Liver (tissue), 9 donors: ENCODE data around the gene SEPTIN2. TPM values are rescaled to one million over a fixed set of nuclear protein-coding genes. Genes with fewer than 3 reads are reported as not detected.

Experiments
- DNase-seq: peaks from one replicate; pipeline ENCODE4 v3.0.0-alpha.2; 2017; ENCODE audit warnings: low spot score
- H3K27ac ChIP-seq, 2 donors: one replicate each; pipeline ENCODE4 v1.7.0; 2013; ENCODE audit warnings: inconsistent platforms in 2 of 2, low read length in 2 of 2, control low read depth in 1 of 2, low read depth in 1 of 2, mild to moderate bottlenecking in 1 of 2
- H3K27me3 ChIP-seq, 4 donors: one replicate each; pipeline versions ENCODE4 v1.6.1 to v1.7.0; 2013; ENCODE audit warnings: low read length in 3 of 4, inconsistent platforms in 1 of 4, mild to moderate bottlenecking in 1 of 4, moderate library complexity in 1 of 4; ENCODE audit not compliant: control insufficient read depth in 4 of 4, insufficient read depth in 4 of 4
- H3K36me3 ChIP-seq, 4 donors: one replicate each; pipeline versions ENCODE4 v1.6.1 to v1.7.0; 2013; ENCODE audit warnings: low read length in 3 of 4, mild to moderate bottlenecking in 3 of 4, low read depth in 1 of 4, moderate library complexity in 1 of 4; ENCODE audit not compliant: control insufficient read depth in 4 of 4, insufficient read depth in 3 of 4
- H3K4me1 ChIP-seq, 4 donors: one replicate each; pipeline versions ENCODE4 v1.6.1 to v1.7.0; 2013; ENCODE audit warnings: low read length in 3 of 4, mild to moderate bottlenecking in 3 of 4, moderate library complexity in 1 of 4; ENCODE audit not compliant: control insufficient read depth in 4 of 4, insufficient read depth in 4 of 4
- H3K4me3 ChIP-seq, 3 donors: one replicate each; pipeline versions ENCODE4 v1.6.1 to v1.7.0; 2013; ENCODE audit warnings: low read length in 3 of 3, control low read depth in 1 of 3, low read depth in 1 of 3, mild to moderate bottlenecking in 1 of 3
- H3K9ac ChIP-seq, 2 donors: one replicate each; pipeline ENCODE4 v1.7.0; 2013; ENCODE audit warnings: low read length in 2 of 2, mild to moderate bottlenecking in 2 of 2, moderate library complexity in 2 of 2, control low read depth in 1 of 2, low read depth in 1 of 2
- H3K9me3 ChIP-seq, 4 donors: one replicate each; pipeline versions ENCODE4 v1.6.1 to v1.7.0; 2013; ENCODE audit warnings: low read length in 3 of 4; ENCODE audit not compliant: control insufficient read depth in 4 of 4
- EGR1 ChIP-seq, 2 donors: IDR thresholded peaks; 2 replicates each; pipeline ENCODE4 v1.6.1; 2016 to 2018; ENCODE audit warnings: antibody characterized with exemption in 2 of 2, low read depth in 2 of 2
- FOXA1 ChIP-seq: IDR thresholded peaks from 2 replicates; pipeline ENCODE4 v1.6.1; 2016; ENCODE audit warnings: antibody characterized with exemption
- FOXA2 ChIP-seq: IDR thresholded peaks from 2 replicates; pipeline ENCODE4 v1.6.1; 2016; ENCODE audit warnings: antibody characterized with exemption
- GABPA ChIP-seq, 2 donors: IDR thresholded peaks in 1 of 2; conservative IDR thresholded peaks in 1 of 2; 2 replicates each; pipeline ENCODE4 v1.6.1; 2016; ENCODE audit warnings: antibody characterized with exemption in 2 of 2, mild to moderate bottlenecking in 1 of 2, moderate library complexity in 1 of 2
- HNF4G ChIP-seq: IDR thresholded peaks from 2 replicates; pipeline ENCODE4 v1.6.1; 2016; ENCODE audit warnings: antibody characterized with exemption
- NR2F2 ChIP-seq: IDR thresholded peaks from 2 replicates; pipeline ENCODE4 v1.6.1; 2016; ENCODE audit warnings: antibody characterized with exemption
- RAD21 ChIP-seq, 2 donors: IDR thresholded peaks; 2 replicates each; pipeline ENCODE4 v1.6.1; 2016; ENCODE audit warnings: antibody characterized with exemption in 2 of 2, mild to moderate bottlenecking in 2 of 2
- RXRA ChIP-seq, 2 donors: IDR thresholded peaks; 2 replicates each; pipeline ENCODE4 v1.6.1; 2017 to 2018; ENCODE audit warnings: antibody characterized with exemption in 2 of 2, mild to moderate bottlenecking in 1 of 2
- SP1 ChIP-seq: IDR thresholded peaks from 2 replicates; pipeline ENCODE4 v1.6.1; 2018; ENCODE audit warnings: antibody characterized with exemption, mild to moderate bottlenecking
- TAF1 ChIP-seq: conservative IDR thresholded peaks from 2 replicates; pipeline ENCODE4 v1.6.1; 2016; ENCODE audit warnings: antibody characterized with exemption, mild to moderate bottlenecking
- WGBS: extraction: QIAGEN DNeasy Blood & Tissue Kit; methylation state at CpG from one replicate; pipeline ENCODE4 v1.1.7; 2013; 5-methylcytosine and 5-hydroxymethylcytosine counted together
- polyA plus RNA-seq, 2 donors: library from polyadenylated mRNA; stranded (reverse) in 1 of 2; unstranded in 1 of 2; fragments of 200-250 nt in 1 of 2; fragments of >200 nt in 1 of 2; fragmentation: Nextera tagmentation in 1 of 2; extraction: Ambion mirVana in 1 of 2; gene quantifications; one replicate each; pipeline versions ENCODE4 v1.2.1 to v1.2.3, GENCODE V29; 2013 to 2015
- total RNA-seq, 2 donors: library from RNA; depleted of rRNA; stranded (reverse); fragments of >200 nt; gene quantifications; one replicate each; pipeline ENCODE4 v1.2.3, GENCODE V29; 2014
- TF ChIP-seq, protein P1 (sequence below): IDR thresholded peaks from 2 replicates; pipeline ENCODE4 v1.6.1; 2016; ENCODE audit warnings: antibody characterized with exemption
- TF ChIP-seq, protein P2 (sequence below): IDR thresholded peaks from 2 replicates; pipeline ENCODE4 v1.6.1; 2016; ENCODE audit warnings: antibody characterized with exemption, mild to moderate bottlenecking
- TF ChIP-seq, protein P3 (sequence below): IDR thresholded peaks from 2 replicates; pipeline ENCODE4 v1.6.1; 2016; ENCODE audit warnings: antibody characterized with exemption
- TF ChIP-seq, protein P4 (sequence below): IDR thresholded peaks from 2 replicates; pipeline ENCODE4 v1.6.1; 2016; ENCODE audit warnings: antibody characterized with exemption
- donor health status: healthy.
- donor health status: healthy.
- donor health status: healthy.
- donor health status: healthy.
- donor health status: healthy.

The SEPTIN2 gene
- total and polyA plus RNA-seq, 4 donors = 63.7 to 147 (median 96.9) TPM

DNA sequence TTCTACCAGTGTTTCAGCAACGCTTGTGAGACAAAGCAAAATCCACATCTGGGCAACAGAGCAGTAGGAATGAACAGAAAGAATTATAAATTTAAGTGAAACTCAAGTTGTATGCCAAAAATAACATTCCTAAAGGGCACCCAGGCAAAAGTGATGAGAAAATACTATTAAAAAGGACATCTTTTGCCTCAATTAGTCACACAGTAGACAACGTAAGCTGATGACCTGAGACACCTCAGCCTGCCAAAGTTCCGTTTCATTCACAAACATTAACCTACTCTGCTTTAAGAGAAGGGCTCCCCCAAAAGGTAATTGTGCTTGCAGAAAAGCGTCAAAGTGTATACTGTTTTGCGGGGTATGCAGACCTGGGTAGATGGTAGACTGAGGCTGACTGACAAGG lies 7.5 kb upstream of the SEPTIN2 start:
- WGBS = 70% methylated on average over 5 of the region's 5 CpGs
- H3K27me3 ChIP-seq = no peaks in the 10 kb centered on the region
- no peak for DNase-seq
- H3K9me3 ChIP-seq = no peaks in the 10 kb centered on the region
- peaks cover 3 to 51% (median 38%) of the 10 kb centered on the region in 4 donors for H3K4me1 ChIP-seq
- TF ChIP-seq, protein P1, sequence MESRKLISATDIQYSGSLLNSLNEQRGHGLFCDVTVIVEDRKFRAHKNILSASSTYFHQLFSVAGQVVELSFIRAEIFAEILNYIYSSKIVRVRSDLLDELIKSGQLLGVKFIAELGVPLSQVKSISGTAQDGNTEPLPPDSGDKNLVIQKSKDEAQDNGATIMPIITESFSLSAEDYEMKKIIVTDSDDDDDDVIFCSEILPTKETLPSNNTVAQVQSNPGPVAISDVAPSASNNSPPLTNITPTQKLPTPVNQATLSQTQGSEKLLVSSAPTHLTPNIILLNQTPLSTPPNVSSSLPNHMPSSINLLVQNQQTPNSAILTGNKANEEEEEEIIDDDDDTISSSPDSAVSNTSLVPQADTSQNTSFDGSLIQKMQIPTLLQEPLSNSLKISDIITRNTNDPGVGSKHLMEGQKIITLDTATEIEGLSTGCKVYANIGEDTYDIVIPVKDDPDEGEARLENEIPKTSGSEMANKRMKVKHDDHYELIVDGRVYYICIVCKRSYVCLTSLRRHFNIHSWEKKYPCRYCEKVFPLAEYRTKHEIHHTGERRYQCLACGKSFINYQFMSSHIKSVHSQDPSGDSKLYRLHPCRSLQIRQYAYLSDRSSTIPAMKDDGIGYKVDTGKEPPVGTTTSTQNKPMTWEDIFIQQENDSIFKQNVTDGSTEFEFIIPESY = no peak
- no peak for TF ChIP-seq FOXA1
- TF ChIP-seq RAD21 (IDR thresholded peaks at IDR 0.05) = no peak
- TF ChIP-seq, protein P2, sequence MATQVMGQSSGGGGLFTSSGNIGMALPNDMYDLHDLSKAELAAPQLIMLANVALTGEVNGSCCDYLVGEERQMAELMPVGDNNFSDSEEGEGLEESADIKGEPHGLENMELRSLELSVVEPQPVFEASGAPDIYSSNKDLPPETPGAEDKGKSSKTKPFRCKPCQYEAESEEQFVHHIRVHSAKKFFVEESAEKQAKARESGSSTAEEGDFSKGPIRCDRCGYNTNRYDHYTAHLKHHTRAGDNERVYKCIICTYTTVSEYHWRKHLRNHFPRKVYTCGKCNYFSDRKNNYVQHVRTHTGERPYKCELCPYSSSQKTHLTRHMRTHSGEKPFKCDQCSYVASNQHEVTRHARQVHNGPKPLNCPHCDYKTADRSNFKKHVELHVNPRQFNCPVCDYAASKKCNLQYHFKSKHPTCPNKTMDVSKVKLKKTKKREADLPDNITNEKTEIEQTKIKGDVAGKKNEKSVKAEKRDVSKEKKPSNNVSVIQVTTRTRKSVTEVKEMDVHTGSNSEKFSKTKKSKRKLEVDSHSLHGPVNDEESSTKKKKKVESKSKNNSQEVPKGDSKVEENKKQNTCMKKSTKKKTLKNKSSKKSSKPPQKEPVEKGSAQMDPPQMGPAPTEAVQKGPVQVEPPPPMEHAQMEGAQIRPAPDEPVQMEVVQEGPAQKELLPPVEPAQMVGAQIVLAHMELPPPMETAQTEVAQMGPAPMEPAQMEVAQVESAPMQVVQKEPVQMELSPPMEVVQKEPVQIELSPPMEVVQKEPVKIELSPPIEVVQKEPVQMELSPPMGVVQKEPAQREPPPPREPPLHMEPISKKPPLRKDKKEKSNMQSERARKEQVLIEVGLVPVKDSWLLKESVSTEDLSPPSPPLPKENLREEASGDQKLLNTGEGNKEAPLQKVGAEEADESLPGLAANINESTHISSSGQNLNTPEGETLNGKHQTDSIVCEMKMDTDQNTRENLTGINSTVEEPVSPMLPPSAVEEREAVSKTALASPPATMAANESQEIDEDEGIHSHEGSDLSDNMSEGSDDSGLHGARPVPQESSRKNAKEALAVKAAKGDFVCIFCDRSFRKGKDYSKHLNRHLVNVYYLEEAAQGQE = no peak
- TF ChIP-seq, protein P3, sequence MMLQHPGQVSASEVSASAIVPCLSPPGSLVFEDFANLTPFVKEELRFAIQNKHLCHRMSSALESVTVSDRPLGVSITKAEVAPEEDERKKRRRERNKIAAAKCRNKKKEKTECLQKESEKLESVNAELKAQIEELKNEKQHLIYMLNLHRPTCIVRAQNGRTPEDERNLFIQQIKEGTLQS = no peak
- TF ChIP-seq, protein P4, sequence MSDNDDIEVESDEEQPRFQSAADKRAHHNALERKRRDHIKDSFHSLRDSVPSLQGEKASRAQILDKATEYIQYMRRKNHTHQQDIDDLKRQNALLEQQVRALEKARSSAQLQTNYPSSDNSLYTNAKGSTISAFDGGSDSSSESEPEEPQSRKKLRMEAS = no peak
- TF ChIP-seq HNF4G = no peak
- TF ChIP-seq TAF1 = no peak
- TF ChIP-seq EGR1 (IDR thresholded peaks at IDR 0.05; ENCODE audit: low read depth in 2 of 2) = no peak
- no peak overlapping the region for H3K9ac ChIP-seq
- H3K4me3 ChIP-seq = no peak overlapping the region
- H3K27ac ChIP-seq = no peak overlapping the region
- H3K36me3 ChIP-seq = no peaks in the 10 kb centered on the region

DNA sequence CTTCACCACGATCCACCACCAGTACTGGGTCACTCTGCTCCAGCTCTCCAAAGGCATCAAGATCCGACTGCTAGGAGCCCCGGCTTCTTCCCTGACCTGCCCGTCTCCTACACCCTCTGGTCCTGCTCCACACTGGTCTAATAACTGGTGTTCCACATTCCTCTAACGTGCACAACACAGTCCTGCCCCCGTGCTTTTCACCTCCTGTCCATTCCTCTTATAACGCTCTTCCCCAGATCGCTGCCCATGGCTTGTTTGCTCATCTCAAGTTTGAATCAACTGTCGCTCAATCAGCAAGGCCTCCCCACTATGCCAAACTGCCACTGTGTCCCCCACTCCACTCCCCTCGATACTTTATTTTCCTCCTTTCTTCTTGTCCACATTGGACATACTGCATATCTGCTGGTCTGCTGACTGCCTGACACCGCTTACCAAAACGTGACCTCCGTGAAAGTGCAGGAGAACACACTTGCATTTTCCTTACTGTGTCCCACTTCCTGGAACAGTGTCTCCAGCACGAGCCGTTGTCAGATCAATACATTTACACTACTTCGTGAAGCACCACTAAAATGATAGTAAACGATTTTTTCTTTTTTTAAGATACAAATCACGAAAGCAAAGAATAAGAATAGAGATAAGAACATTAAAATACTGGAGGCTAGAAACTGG lies 6.8 kb upstream of the SEPTIN2 start:
- WGBS = 71% methylated on average over 18 of the region's 18 CpGs
- H3K27ac ChIP-seq = no peak overlapping the region
- H3K36me3 ChIP-seq = no peaks in the 10 kb centered on the region
- no peak overlapping the region for H3K4me3 ChIP-seq
- H3K27me3 ChIP-seq = no peaks in the 10 kb centered on the region
- no peak for DNase-seq
- no peak overlapping the region for H3K9ac ChIP-seq
- no peaks in the 10 kb centered on the region for H3K9me3 ChIP-seq
- peaks cover 9 to 51% (median 40%) of the 10 kb centered on the region in 4 donors for H3K4me1 ChIP-seq
- TF ChIP-seq GABPA (IDR thresholded peaks at IDR 0.05 in 1 of 2, conservative IDR thresholded peaks at IDR 0.05 in 1 of 2) = no peak
- TF ChIP-seq SP1 = no peak
- TF ChIP-seq FOXA2 = no peak
- TF ChIP-seq, protein P1 = no peak
- no peak for TF ChIP-seq RXRA (IDR thresholded peaks at IDR 0.05)
- no peak for TF ChIP-seq NR2F2
